ENCODE data around the gene C2CD4B.

- TF ChIP-seq EZH2 (IDR thresholded peaks at IDR 0.05; ENCODE audit: insufficient read depth, poor library complexity, severe bottlenecking) (no peak), EZH2phosphoT487 (IDR thresholded peaks at IDR 0.05; ENCODE audit: insufficient read depth, low read depth) (no peak)
Measured at GRCh38 chr15:62209821-62210220, 44.7 kb upstream of the C2CD4B start.

Measured in GM23248 (cell line).